ENCODE data around the gene PSPC1. TPM values are rescaled to one million over a fixed set of nuclear protein-coding genes. Genes with fewer than 3 reads are reported as not detected.
"Not testable (repeated sequence)": the region's sequence is repeated elsewhere in the genome, so short reads cannot be mapped to it uniquely, and the experiment has no call there.

Gene PSPC1
- total and polyA plus RNA-seq, 4 donors, result 17.7 to 61.3 (median 37.3) TPM

DNA sequence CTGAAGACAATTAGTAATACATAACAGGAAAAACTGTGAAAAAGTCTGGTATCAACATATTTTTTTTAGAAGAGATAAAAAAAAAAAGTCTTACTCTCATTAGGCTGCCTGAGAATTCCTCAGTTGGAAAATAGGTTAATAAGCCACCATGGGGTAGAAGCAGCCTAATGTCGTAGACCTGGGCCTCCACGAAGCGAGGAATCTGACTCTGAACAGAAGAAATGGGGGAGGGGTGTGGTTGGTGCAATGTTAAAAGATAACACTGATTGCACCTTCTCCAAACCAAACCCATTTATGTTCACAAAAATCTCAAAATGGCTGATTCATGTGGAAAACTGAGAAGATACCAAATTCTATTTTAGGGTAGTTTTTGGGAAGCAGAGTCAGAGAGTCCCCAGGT is 86.9 kb downstream of the PSPC1 start:
- DNase-seq (no peak), ATAC-seq (ENCODE audit: low FRiP score) (no peak)
- Histone ChIP-seq H3K36me3 (ENCODE audit: control insufficient read depth in 1 of 2, insufficient read depth in 2 of 2, low read length in 1 of 2) (no peaks in the 10 kb centered on the region), H3K27ac (ENCODE audit: low read depth in 1 of 2, low read length in 2 of 2) (no peak overlapping the region), H3K9me3 (ENCODE audit: control insufficient read depth, low read length) (no peaks in the 10 kb centered on the region), H3K4me3 (ENCODE audit: low read length in 2 of 2) (no peak overlapping the region), H3K27me3 (ENCODE audit: control insufficient read depth in 1 of 2, insufficient read depth in 2 of 2, low read length in 1 of 2) (no peaks in the 10 kb centered on the region), H3K4me1 (ENCODE audit: control insufficient read depth in 1 of 2, insufficient read depth in 2 of 2, low read length in 2 of 2) (no peaks in the 10 kb centered on the region)
- 78 to 80% methylated on average over 3 of the region's 3 CpGs for WGBS, 2 donors
- intact Hi-C loops (cut with DNase I), result no loop called here

- Histone ChIP-seq H3K27me3 (ENCODE audit: control insufficient read depth in 1 of 2, insufficient read depth in 2 of 2, low read length in 1 of 2) (no peaks in the 10 kb centered on the region), H3K36me3 (ENCODE audit: control insufficient read depth in 1 of 2, insufficient read depth in 2 of 2, low read length in 1 of 2) (no peaks in the 10 kb centered on the region), H3K9me3 (ENCODE audit: control insufficient read depth, low read length) (no peaks in the 10 kb centered on the region), H3K4me1 (ENCODE audit: control insufficient read depth in 1 of 2, insufficient read depth in 2 of 2, low read length in 2 of 2) (no peaks in the 10 kb centered on the region), H3K27ac (ENCODE audit: low read depth in 1 of 2, low read length in 2 of 2) (no peak overlapping the region), H3K4me3 (ENCODE audit: low read length in 2 of 2) (no peak overlapping the region)
- DNase-seq (no peak), ATAC-seq (ENCODE audit: low FRiP score) (no peak)
- intact Hi-C loops (cut with DNase I), result no loop called here
- WGBS, 2 donors, result 81 to 84% methylated on average over 1 of the region's 1 CpG
These were observed 87.3 kb downstream of the PSPC1 start for GRCh38 chr13:19695428-19695827.

GRCh38 chr13:19691447-19691846 is 91.3 kb downstream of the PSPC1 start:
- H3K9me3 ChIP-seq (ENCODE audit: control insufficient read depth, low read length); H3K4me3 ChIP-seq (ENCODE audit: low read length in 2 of 2); H3K27ac ChIP-seq (ENCODE audit: low read depth in 1 of 2, low read length in 2 of 2); H3K27me3 ChIP-seq (ENCODE audit: control insufficient read depth in 1 of 2, insufficient read depth in 2 of 2, low read length in 1 of 2); DNase-seq; ATAC-seq (ENCODE audit: low FRiP score); intact Hi-C loops (cut with DNase I); H3K4me1 ChIP-seq (ENCODE audit: control insufficient read depth in 1 of 2, insufficient read depth in 2 of 2, low read length in 2 of 2); H3K36me3 ChIP-seq (ENCODE audit: control insufficient read depth in 1 of 2, insufficient read depth in 2 of 2, low read length in 1 of 2): not testable (repeated sequence)
- 95 to 99% methylated on average over 8 of the region's 8 CpGs for WGBS, 2 donors

GRCh38 chr13:19685437-19685836 is 97.3 kb downstream of the PSPC1 start:
- H3K4me3 ChIP-seq (ENCODE audit: low read length in 2 of 2), result no peak overlapping the region
- intact Hi-C loops (cut with DNase I), result no loop called here
- no peaks in the 10 kb centered on the region for H3K36me3 ChIP-seq (ENCODE audit: control insufficient read depth in 1 of 2, insufficient read depth in 2 of 2, low read length in 1 of 2)
- no peak for DNase-seq
- H3K27ac ChIP-seq (ENCODE audit: low read depth in 1 of 2, low read length in 2 of 2), result no peak overlapping the region
- H3K27me3 ChIP-seq (ENCODE audit: control insufficient read depth in 1 of 2, insufficient read depth in 2 of 2, low read length in 1 of 2), result no peaks in the 10 kb centered on the region
- H3K4me1 ChIP-seq (ENCODE audit: control insufficient read depth in 1 of 2, insufficient read depth in 2 of 2, low read length in 2 of 2), result no peaks in the 10 kb centered on the region
- no peak for ATAC-seq (ENCODE audit: low FRiP score)
- no peaks in the 10 kb centered on the region for H3K9me3 ChIP-seq (ENCODE audit: control insufficient read depth, low read length)

- Histone ChIP-seq H3K4me3 (ENCODE audit: low read length in 2 of 2) (no peak overlapping the region), H3K36me3 (ENCODE audit: control insufficient read depth in 1 of 2, insufficient read depth in 2 of 2, low read length in 1 of 2) (no peaks in the 10 kb centered on the region), H3K27ac (ENCODE audit: low read depth in 1 of 2, low read length in 2 of 2) (no peak overlapping the region), H3K4me1 (ENCODE audit: control insufficient read depth in 1 of 2, insufficient read depth in 2 of 2, low read length in 2 of 2) (no peaks in the 10 kb centered on the region), H3K27me3 (ENCODE audit: control insufficient read depth in 1 of 2, insufficient read depth in 2 of 2, low read length in 1 of 2) (no peaks in the 10 kb centered on the region), H3K9me3 (ENCODE audit: control insufficient read depth, low read length) (no peaks in the 10 kb centered on the region)
- no peak for DNase-seq
- ATAC-seq (ENCODE audit: low FRiP score), result no peak
- intact Hi-C loops (cut with DNase I), result no loop called here
- WGBS, 2 donors, result 62 to 64% methylated on average over 5 of the region's 5 CpGs
These were observed 97.7 kb downstream of the PSPC1 start for GRCh38 chr13:19685034-19685433.

GRCh38 chr13:19681517-19681916 is 101.2 kb downstream of the PSPC1 start:
- Histone ChIP-seq H3K27ac (ENCODE audit: low read depth in 1 of 2, low read length in 2 of 2) (no peak overlapping the region), H3K4me1 (ENCODE audit: control insufficient read depth in 1 of 2, insufficient read depth in 2 of 2, low read length in 2 of 2) (no peaks in the 10 kb centered on the region), H3K9me3 (ENCODE audit: control insufficient read depth, low read length) (no peaks in the 10 kb centered on the region), H3K27me3 (ENCODE audit: control insufficient read depth in 1 of 2, insufficient read depth in 2 of 2, low read length in 1 of 2) (no peaks in the 10 kb centered on the region), H3K4me3 (ENCODE audit: low read length in 2 of 2) (no peak overlapping the region), H3K36me3 (ENCODE audit: control insufficient read depth in 1 of 2, insufficient read depth in 2 of 2, low read length in 1 of 2) (no peaks in the 10 kb centered on the region)
- intact Hi-C loops (cut with DNase I), result no loop called here
- DNase-seq, result no peak
- no peak for ATAC-seq (ENCODE audit: low FRiP score)
- 80 to 86% methylated on average over 2 of the region's 2 CpGs for WGBS, 2 donors

GRCh38 chr13:19680751-19681150 is 102.0 kb downstream of the PSPC1 start:
- ATAC-seq (ENCODE audit: low FRiP score), result no peak
- H3K4me3 ChIP-seq (ENCODE audit: low read length in 2 of 2), result no peak overlapping the region
- H3K27ac ChIP-seq (ENCODE audit: low read depth in 1 of 2, low read length in 2 of 2), result no peak overlapping the region
- 73 to 81% methylated on average over 7 of the region's 7 CpGs for WGBS, 2 donors
- DNase-seq, result no peak
- no peaks in the 10 kb centered on the region for H3K27me3 ChIP-seq (ENCODE audit: control insufficient read depth in 1 of 2, insufficient read depth in 2 of 2, low read length in 1 of 2)
- intact Hi-C loops (cut with DNase I), result no loop called here
- no peaks in the 10 kb centered on the region for H3K9me3 ChIP-seq (ENCODE audit: control insufficient read depth, low read length)
- no peaks in the 10 kb centered on the region for H3K4me1 ChIP-seq (ENCODE audit: control insufficient read depth in 1 of 2, insufficient read depth in 2 of 2, low read length in 2 of 2)
- H3K36me3 ChIP-seq (ENCODE audit: control insufficient read depth in 1 of 2, insufficient read depth in 2 of 2, low read length in 1 of 2), result no peaks in the 10 kb centered on the region

GRCh38 chr13:19676168-19676567 is 106.6 kb downstream of the PSPC1 start:
- H3K27me3 ChIP-seq (ENCODE audit: control insufficient read depth in 1 of 2, insufficient read depth in 2 of 2, low read length in 1 of 2), result no peaks in the 10 kb centered on the region
- no peaks in the 10 kb centered on the region for H3K4me1 ChIP-seq (ENCODE audit: control insufficient read depth in 1 of 2, insufficient read depth in 2 of 2, low read length in 2 of 2)
- no peak overlapping the region for H3K27ac ChIP-seq (ENCODE audit: low read depth in 1 of 2, low read length in 2 of 2)
- H3K9me3 ChIP-seq (ENCODE audit: control insufficient read depth, low read length), result no peaks in the 10 kb centered on the region
- H3K36me3 ChIP-seq (ENCODE audit: control insufficient read depth in 1 of 2, insufficient read depth in 2 of 2, low read length in 1 of 2), result peaks cover 2 to 4% of the 10 kb centered on the region in 2 donors
- DNase-seq, result no peak
- 91 to 95% methylated on average over 3 of the region's 3 CpGs for WGBS, 2 donors
- intact Hi-C loops (cut with DNase I), result no loop called here
- no peak for ATAC-seq (ENCODE audit: low FRiP score)
- H3K4me3 ChIP-seq (ENCODE audit: low read length in 2 of 2), result no peak overlapping the region

- Histone ChIP-seq H3K4me3 (ENCODE audit: low read length in 2 of 2) (no peak overlapping the region), H3K4me1 (ENCODE audit: control insufficient read depth in 1 of 2, insufficient read depth in 2 of 2, low read length in 2 of 2) (no peaks in the 10 kb centered on the region), H3K27me3 (ENCODE audit: control insufficient read depth in 1 of 2, insufficient read depth in 2 of 2, low read length in 1 of 2) (no peaks in the 10 kb centered on the region), H3K9me3 (ENCODE audit: control insufficient read depth, low read length) (no peaks in the 10 kb centered on the region), H3K36me3 (ENCODE audit: control insufficient read depth in 1 of 2, insufficient read depth in 2 of 2, low read length in 1 of 2) (peaks cover 4 to 5% of the 10 kb centered on the region in 2 donors), H3K27ac (ENCODE audit: low read depth in 1 of 2, low read length in 2 of 2) (no peak overlapping the region)
- intact Hi-C loops (cut with DNase I), result no loop called here
- no peak for DNase-seq
- 94% methylated on average over 10 of the region's 10 CpGs for WGBS, 2 donors
- ATAC-seq (ENCODE audit: low FRiP score), result no peak
These were observed 107.8 kb downstream of the PSPC1 start for GRCh38 chr13:19674898-19675297.
